Measurements from ENCODE around the gene ASRGL1. TPM values are rescaled to one million over a fixed set of nuclear protein-coding genes. Genes with fewer than 3 reads are reported as not detected.

Gene ASRGL1
- total and polyA plus RNA-seq, 2 of the 13 experiments (the other 11 are each of a cell fraction or from before 2014, with no cell fraction given) = 50.8 to 97.5 TPM

DNA sequence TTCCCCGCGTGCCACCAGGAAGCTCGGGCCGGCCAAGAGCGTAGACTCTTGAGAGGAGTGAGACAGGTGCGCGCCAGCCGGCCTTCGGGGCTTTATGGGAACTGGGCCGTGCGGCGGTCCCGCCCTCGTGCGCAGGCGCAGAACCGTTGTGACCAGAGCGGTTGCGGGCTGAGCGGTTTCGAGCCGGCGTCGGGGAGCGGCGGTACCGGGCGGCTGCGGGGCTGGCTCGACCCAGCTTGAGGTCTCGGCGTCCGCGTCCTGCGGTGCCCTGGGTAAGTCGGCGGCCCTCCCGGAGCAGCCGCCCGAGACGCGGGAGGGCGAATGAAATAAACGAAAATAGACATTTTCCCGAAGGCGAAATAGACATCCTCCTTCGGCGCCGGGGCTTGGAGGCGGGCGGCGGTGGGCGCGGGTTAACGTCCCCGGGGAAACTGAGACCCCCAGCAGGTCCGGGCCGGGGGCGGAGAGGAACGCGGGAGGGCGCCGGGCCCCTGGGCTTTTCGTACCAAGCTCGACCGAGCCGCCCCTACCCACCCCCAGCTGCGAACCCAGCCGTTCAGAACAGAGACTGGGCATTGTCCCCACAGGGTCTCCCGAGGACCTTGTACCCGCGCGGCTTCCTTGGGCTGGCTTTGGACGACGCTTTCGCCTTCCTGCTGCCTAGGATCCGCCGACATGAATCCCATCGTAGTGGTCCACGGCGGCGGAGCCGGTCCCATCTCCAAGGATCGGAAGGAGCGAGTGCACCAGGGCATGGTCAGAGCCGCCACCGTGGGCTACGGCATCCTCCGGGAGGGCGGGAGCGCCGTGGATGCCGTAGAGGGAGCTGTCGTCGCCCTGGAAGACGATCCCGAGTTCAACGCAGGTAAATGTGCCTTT lies at the start of gene ASRGL1 (continued):
- TF ChIP-seq, protein P1, sequence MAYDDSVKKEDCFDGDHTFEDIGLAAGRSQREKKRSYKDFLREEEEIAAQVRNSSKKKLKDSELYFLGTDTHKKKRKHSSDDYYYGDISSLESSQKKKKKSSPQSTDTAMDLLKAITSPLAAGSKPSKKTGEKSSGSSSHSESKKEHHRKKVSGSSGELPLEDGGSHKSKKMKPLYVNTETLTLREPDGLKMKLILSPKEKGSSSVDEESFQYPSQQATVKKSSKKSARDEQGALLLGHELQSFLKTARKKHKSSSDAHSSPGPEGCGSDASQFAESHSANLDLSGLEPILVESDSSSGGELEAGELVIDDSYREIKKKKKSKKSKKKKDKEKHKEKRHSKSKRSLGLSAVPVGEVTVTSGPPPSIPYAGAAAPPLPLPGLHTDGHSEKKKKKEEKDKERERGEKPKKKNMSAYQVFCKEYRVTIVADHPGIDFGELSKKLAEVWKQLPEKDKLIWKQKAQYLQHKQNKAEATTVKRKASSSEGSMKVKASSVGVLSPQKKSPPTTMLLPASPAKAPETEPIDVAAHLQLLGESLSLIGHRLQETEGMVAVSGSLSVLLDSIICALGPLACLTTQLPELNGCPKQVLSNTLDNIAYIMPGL (CRISPR knock-in tag; IDR thresholded peaks at IDR 0.05; ENCODE audit: borderline replicate concordance in 1 of 2, low read depth in 1 of 2) = no peak; a peak in 1 of 4 replicates
- TF ChIP-seq ZNF629 (CRISPR knock-in tag; conservative IDR thresholded peaks at IDR 0.05) (no peak), JUNB (CRISPR knock-in tag; IDR thresholded peaks at IDR 0.05; ENCODE audit: borderline replicate concordance) (no peak), SMAD9 (CRISPR knock-in tag; IDR thresholded peaks at IDR 0.05) (no peak), SP5 (CRISPR knock-in tag; IDR thresholded peaks at IDR 0.05; ENCODE audit: borderline replicate concordance, low read depth) (0 out of 2 replicates have a peak, but pooled peaks have one; percentile 6), YEATS4 (CRISPR knock-in tag; IDR thresholded peaks at IDR 0.05; ENCODE audit: borderline replicate concordance) (no peak), EZH2 (conservative IDR thresholded peaks at IDR 0.05; ENCODE audit: low read depth, low read length) (no peak), AKAP8 (CRISPR knock-in tag; IDR thresholded peaks at IDR 0.05) (no peak), RARA (CRISPR knock-in tag; IDR thresholded peaks at IDR 0.05) (no peak), ZNF530 (CRISPR knock-in tag; IDR thresholded peaks at IDR 0.05; ENCODE audit: low read depth) (peak; percentile 25; the same call in 1 of the 2 replicates), ZNF224 (CRISPR knock-in tag; IDR thresholded peaks at IDR 0.05) (peak; percentile 57; the same call in 1 of the 2 replicates), ZNF326 (CRISPR knock-in tag; IDR thresholded peaks at IDR 0.05; ENCODE audit: borderline replicate concordance) (no peak), XBP1 (CRISPR knock-in tag; IDR thresholded peaks at IDR 0.05) (no peak), ZNF652 (CRISPR knock-in tag; IDR thresholded peaks at IDR 0.05; ENCODE audit: borderline replicate concordance, low read depth) (no peak), SIN3B (IDR thresholded peaks at IDR 0.05; ENCODE audit: low read length) (no peak)
- TF ChIP-seq, protein P2, sequence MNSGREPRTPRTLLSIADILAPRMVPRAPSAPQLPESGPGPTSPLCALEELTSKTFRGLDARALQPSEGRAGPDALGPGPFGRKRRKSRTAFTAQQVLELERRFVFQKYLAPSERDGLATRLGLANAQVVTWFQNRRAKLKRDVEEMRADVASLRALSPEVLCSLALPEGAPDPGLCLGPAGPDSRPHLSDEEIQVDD (CRISPR knock-in tag; IDR thresholded peaks at IDR 0.05; ENCODE audit: borderline replicate concordance) = no peak
- TF ChIP-seq, protein P3, sequence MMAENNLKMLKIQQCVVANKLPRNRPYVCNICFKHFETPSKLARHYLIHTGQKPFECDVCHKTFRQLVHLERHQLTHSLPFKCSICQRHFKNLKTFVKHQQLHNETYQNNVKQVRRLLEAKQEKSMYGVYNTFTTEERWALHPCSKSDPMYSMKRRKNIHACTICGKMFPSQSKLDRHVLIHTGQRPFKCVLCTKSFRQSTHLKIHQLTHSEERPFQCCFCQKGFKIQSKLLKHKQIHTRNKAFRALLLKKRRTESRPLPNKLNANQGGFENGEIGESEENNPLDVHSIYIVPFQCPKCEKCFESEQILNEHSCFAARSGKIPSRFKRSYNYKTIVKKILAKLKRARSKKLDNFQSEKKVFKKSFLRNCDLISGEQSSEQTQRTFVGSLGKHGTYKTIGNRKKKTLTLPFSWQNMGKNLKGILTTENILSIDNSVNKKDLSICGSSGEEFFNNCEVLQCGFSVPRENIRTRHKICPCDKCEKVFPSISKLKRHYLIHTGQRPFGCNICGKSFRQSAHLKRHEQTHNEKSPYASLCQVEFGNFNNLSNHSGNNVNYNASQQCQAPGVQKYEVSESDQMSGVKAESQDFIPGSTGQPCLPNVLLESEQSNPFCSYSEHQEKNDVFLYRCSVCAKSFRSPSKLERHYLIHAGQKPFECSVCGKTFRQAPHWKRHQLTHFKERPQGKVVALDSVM (CRISPR knock-in tag; IDR thresholded peaks at IDR 0.05) = 0 out of 2 replicates have a peak, but pooled peaks have one; percentile 37
- TF ChIP-seq, protein P4, sequence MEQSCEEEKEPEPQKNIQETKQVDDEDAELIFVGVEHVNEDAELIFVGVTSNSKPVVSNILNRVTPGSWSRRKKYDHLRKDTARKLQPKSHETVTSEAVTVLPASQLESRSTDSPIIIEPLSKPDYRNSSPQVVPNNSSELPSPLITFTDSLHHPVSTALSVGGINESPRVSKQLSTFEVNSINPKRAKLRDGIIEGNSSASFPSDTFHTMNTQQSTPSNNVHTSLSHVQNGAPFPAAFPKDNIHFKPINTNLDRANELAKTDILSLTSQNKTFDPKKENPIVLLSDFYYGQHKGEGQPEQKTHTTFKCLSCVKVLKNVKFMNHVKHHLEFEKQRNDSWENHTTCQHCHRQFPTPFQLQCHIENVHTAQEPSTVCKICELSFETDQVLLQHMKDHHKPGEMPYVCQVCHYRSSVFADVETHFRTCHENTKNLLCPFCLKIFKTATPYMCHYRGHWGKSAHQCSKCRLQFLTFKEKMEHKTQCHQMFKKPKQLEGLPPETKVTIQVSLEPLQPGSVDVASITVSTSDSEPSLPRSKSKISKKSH (CRISPR knock-in tag; IDR thresholded peaks at IDR 0.05; ENCODE audit: borderline replicate concordance) = peak; percentile 64; the same call in 1 of the 2 replicates
- TF ChIP-seq, protein P5, sequence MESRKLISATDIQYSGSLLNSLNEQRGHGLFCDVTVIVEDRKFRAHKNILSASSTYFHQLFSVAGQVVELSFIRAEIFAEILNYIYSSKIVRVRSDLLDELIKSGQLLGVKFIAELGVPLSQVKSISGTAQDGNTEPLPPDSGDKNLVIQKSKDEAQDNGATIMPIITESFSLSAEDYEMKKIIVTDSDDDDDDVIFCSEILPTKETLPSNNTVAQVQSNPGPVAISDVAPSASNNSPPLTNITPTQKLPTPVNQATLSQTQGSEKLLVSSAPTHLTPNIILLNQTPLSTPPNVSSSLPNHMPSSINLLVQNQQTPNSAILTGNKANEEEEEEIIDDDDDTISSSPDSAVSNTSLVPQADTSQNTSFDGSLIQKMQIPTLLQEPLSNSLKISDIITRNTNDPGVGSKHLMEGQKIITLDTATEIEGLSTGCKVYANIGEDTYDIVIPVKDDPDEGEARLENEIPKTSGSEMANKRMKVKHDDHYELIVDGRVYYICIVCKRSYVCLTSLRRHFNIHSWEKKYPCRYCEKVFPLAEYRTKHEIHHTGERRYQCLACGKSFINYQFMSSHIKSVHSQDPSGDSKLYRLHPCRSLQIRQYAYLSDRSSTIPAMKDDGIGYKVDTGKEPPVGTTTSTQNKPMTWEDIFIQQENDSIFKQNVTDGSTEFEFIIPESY (CRISPR knock-in tag; IDR thresholded peaks at IDR 0.05) = no peak

Data from HepG2 (cell line).